Karpas-422 (cell line): ENCODE results near the gene PTPRJ. TPM values are rescaled to one million over a fixed set of nuclear protein-coding genes. Genes with fewer than 3 reads are reported as not detected.

Experiments used
- DNase-seq: peaks from one replicate; pipeline ENCODE4 v3.0.0-alpha.2; 2015
- H2AFZ ChIP-seq: fragments of 200-600 bp; sonication (generic); 2 replicates; pipeline ENCODE4 v1.6.1; 2014; ENCODE audit warnings: antibody characterized with exemption, low read length, mixed read lengths
- H3K27ac ChIP-seq: fragments of 200-600 bp; sonication (generic); 2 replicates; pipeline ENCODE4 v1.5.1; 2014; ENCODE audit warnings: mild to moderate bottlenecking, low read length, moderate library complexity
- H3K27me3 ChIP-seq: fragments of 200-600 bp; sonication (generic); 2 replicates; pipeline ENCODE4 v1.6.1; 2014; ENCODE audit warnings: low read length, mixed read lengths
- H3K36me3 ChIP-seq: fragments of 200-600 bp; sonication (generic); 2 replicates; pipeline ENCODE4 v1.6.1; 2014; ENCODE audit warnings: low read length, mixed read lengths; ENCODE audit not compliant: insufficient read depth
- H3K4me1 ChIP-seq: fragments of 200-600 bp; sonication (generic); 2 replicates; pipeline ENCODE4 v1.6.1; 2014; ENCODE audit warnings: mild to moderate bottlenecking, low read length, mixed read lengths
- H3K4me2 ChIP-seq: fragments of 200-600 bp; sonication (generic); 2 replicates; pipeline ENCODE4 v1.6.1; 2014; ENCODE audit warnings: low read length, low read depth, mild to moderate bottlenecking; ENCODE audit not compliant: poor library complexity, severe bottlenecking
- H3K4me3 ChIP-seq: fragments of 200-600 bp; sonication (generic); 2 replicates; pipeline ENCODE4 v1.5.1; 2014; ENCODE audit warnings: mild to moderate bottlenecking, antibody characterized with exemption, low read length, mixed read lengths
- H3K79me2 ChIP-seq: fragments of 200-600 bp; sonication (generic); 2 replicates; pipeline ENCODE4 v1.6.1; 2014; ENCODE audit warnings: mild to moderate bottlenecking, low read length, mixed read lengths
- H3K9ac ChIP-seq: fragments of 200-600 bp; sonication (generic); 2 replicates; pipeline ENCODE4 v1.6.0; 2014; ENCODE audit warnings: low read length
- H3K9me2 ChIP-seq: fragments of 200-600 bp; sonication (generic), shearing (Covaris generic); replicated peaks from 2 replicates; pipeline ENCODE4 v1.6.0; 2014; ENCODE audit warnings: mild to moderate bottlenecking, low read length, moderate library complexity; ENCODE audit not compliant: insufficient read depth
- H3K9me3 ChIP-seq: fragments of 300-700, 200-600 bp; sonication (generic); 2 replicates; pipeline ENCODE4 v1.6.1; 2014; ENCODE audit warnings: low read length, mixed read lengths
- H4K20me1 ChIP-seq: fragments of 200-600 bp; sonication (generic); 2 replicates; pipeline ENCODE4 v1.6.1; 2014; ENCODE audit warnings: mild to moderate bottlenecking, antibody characterized with exemption, low read length, low read depth; ENCODE audit not compliant: insufficient read depth
- total RNA-seq: library from RNA; depleted of rRNA; stranded (reverse); fragments of >200 nt; shearing (Covaris generic); gene quantifications from 2 replicates; pipeline ENCODE4 v1.2.3, GENCODE V29; 2014; ENCODE audit warnings: low replicate concordance

Gene PTPRJ
- total RNA-seq, 1 experiment from 2014 or later, result 132 TPM

DNA sequence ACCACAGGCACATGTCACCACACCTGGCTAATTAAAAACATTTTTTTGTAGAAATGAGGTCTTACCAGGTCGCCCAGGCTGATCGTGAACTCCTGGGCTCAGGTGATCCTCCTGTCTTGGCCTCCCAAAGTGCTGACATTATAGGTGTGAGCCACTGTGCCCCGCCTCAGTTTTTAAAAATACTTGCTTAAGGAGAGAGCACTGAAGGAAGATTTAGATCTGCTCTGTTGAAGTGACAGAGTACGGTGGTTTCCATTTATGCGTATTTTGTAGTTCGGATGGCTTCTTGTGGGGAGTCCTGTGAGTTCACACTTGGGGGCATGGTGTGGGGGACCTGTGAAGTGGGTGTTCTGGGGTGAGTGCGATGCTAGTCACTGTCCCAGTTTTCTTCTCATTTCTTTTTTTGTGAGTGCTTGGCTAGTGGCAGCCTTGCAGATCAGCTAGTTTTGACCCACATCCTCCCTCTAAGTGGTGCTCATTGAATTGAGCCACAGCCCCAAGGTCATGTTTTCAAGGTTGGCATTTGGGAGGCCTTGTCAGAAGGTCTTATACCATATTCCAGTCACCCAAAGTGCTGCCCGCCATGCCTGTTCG, 31.5 kb downstream of the PTPRJ start:
- H3K9me3 ChIP-seq, result no peaks in the 10 kb centered on the region
- no peak overlapping the region for H2AFZ ChIP-seq
- peaks cover 27% of the 10 kb centered on the region; the same call in 1 of the 2 replicates for H4K20me1 ChIP-seq
- H3K36me3 ChIP-seq, result peaks cover 6% of the 10 kb centered on the region; the same call in 1 of the 2 replicates
- H3K9me2 ChIP-seq, result no peaks in the 10 kb centered on the region
- no peaks in the 10 kb centered on the region for H3K27me3 ChIP-seq
- H3K4me3 ChIP-seq, result peak overlapping the region; percentile 31
- peaks cover 97% of the 10 kb centered on the region for H3K79me2 ChIP-seq
- DNase-seq, result no peak
- H3K9ac ChIP-seq, result peak overlapping the region; percentile 54
- H3K4me1 ChIP-seq, result peaks cover 93% of the 10 kb centered on the region
- H3K27ac ChIP-seq, result peak overlapping the region; percentile 99
- H3K4me2 ChIP-seq, result peak overlapping the region; percentile 75

DNA sequence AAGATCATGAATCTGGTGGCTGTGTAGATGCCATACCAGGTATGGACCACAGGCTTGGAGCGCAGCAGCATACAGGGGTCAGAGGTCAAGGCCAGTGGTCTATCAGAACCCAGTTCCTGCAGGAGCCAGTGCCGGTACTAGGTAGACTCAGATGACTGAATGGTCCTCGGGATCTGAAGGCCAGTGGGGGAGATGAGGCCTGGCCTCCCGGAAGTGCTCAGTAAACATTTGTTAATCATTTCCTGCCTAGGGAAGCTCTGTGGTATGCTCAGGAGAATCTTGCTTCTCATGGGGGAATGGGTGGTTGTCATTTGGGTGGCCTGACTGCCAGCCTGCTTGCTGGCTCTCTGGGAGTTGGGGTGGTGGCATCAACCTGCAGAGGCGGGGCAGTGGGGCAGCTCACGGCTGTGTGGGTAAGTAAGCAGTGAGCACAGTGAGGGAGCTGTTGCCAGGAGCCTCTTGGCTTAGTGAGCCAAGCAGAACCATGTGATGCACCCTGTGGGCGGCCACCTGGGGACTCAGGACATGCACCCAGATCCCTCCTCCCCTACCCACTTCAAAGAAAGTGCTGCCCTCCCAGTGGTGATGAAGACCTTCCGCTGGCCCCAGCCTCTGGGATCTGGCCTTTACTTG, 33.0 kb downstream of the PTPRJ start:
- Histone ChIP-seq H3K4me3 (peak overlapping the region; percentile 40), H3K9ac (peak overlapping the region; percentile 64), H3K4me2 (peak overlapping the region; percentile 75), H3K36me3 (no peaks in the 10 kb centered on the region), H4K20me1 (peaks cover 24% of the 10 kb centered on the region; the same call in 1 of the 2 replicates), H3K27ac (peak overlapping the region; percentile 99), H3K79me2 (peaks cover 97% of the 10 kb centered on the region), H3K9me3 (no peaks in the 10 kb centered on the region), H2AFZ (no peak overlapping the region), H3K27me3 (no peaks in the 10 kb centered on the region), H3K9me2 (no peaks in the 10 kb centered on the region), H3K4me1 (peaks cover 99% of the 10 kb centered on the region)
- peak; percentile 74 for DNase-seq

DNA sequence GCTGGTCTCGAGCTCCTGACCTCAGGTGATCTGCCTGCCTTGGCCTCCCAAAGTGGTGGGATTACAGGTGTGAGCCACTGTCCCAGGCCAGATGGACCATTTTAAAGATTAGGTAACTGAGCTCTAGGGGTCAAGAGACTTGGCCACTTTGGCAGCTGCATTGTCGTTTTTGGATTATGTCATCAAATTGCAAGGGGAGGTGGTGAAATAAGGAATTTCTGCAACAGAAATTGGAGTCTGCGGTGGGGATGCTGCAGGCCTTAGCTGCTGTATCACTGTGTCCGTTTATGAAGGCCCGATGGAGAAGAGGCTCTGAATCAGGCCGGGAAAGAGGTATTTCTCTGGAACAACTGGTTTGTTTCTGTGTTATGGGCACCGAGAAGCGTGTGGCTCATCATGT, 34.6 kb downstream of the PTPRJ start:
- Histone ChIP-seq H2AFZ (no peak overlapping the region), H3K27ac (peak overlapping the region; percentile 99), H3K9me2 (no peaks in the 10 kb centered on the region), H3K36me3 (no peaks in the 10 kb centered on the region), H3K4me1 (peaks cover 100% of the 10 kb centered on the region), H4K20me1 (peaks cover 24% of the 10 kb centered on the region; the same call in 1 of the 2 replicates), H3K4me2 (peak overlapping the region; percentile 75), H3K9me3 (no peaks in the 10 kb centered on the region), H3K9ac (peak overlapping the region; percentile 8), H3K79me2 (peaks cover 83% of the 10 kb centered on the region), H3K27me3 (no peaks in the 10 kb centered on the region), H3K4me3 (no peak overlapping the region)
- no peak for DNase-seq

DNA sequence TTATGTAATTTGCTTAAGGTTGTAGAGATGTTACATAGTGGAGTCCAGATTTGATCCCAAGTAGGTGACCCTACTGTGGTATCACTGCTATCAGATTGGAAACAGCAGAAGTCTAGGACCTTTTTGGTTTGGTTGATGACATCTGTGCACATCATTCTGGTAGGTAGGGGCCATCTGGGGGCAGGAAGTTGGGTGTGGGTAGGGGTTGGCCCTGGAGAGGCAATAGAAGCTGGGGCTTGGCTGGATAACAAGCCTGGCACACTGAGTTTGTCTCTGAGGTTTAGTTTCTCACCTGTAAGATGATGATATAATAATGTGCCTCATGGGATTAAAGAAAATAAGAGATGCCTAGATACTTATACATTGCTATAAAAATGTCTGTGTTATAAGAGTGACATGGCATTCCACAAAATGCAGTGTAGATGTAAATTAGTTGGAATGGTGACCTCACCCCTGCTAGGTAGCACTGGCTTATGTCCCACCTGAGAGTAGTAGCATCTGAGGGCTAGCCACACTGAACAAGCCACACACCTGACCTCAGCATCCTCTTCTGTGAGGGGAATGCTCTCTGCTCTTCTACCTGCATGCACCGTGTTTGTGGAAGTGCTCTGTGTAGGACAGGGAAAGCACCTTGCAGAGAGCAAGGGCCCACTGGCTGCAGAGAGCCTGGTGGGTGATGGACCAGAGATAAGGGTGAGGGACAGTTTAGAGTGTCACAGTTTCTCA, 36.9 kb downstream of the PTPRJ start:
- peak overlapping the region; percentile 62 for H3K4me3 ChIP-seq
- H3K9ac ChIP-seq, result peak overlapping the region; percentile 71
- no peaks in the 10 kb centered on the region for H3K9me3 ChIP-seq
- peaks cover 99% of the 10 kb centered on the region for H3K4me1 ChIP-seq
- H3K4me2 ChIP-seq, result peak overlapping the region; percentile 75
- H3K9me2 ChIP-seq, result no peaks in the 10 kb centered on the region
- H3K36me3 ChIP-seq, result 0 out of 2 replicates have a peak, but pooled peaks cover 2% of the 10 kb centered on the region
- peaks cover 78% of the 10 kb centered on the region for H3K79me2 ChIP-seq
- peaks cover 12% of the 10 kb centered on the region; the same call in 1 of the 2 replicates for H4K20me1 ChIP-seq
- H3K27me3 ChIP-seq, result no peaks in the 10 kb centered on the region
- DNase-seq, result no peak
- peak overlapping the region; percentile 99 for H3K27ac ChIP-seq
- no peak overlapping the region for H2AFZ ChIP-seq

DNA sequence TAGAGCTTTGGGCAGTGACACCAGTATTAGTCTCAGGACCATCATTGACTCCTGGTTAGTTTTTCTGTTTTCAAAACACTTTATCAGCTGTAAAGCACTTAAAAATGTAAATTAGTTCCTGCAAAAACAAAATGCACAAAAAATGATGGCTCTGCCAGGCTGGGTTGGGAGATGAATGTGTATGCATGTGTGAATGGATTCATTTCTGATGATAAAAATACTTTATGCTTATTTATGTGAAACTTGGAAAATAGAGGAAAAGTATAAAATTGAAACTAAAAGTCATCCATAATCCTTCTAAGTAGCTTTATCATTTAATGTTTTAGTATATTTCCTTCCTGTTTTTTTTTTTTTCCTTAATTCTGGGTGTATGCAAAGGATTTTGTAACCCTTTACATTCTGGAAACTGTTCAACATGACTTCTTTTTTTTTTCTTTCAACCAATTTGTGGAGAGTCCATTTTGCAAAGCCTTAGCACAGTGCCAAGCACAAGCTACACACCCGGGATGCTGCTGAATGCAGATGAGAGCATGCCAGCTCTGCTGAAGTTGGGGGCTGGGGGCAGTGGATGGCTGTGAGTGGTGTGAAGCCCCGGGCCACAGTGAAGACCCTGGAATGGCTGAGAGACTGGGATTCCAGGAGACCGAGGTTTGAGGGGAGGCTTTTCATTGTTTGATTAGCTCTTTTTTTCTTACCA, 37.6 kb downstream of the PTPRJ start:
- peak overlapping the region; percentile 99 for H3K27ac ChIP-seq
- H3K36me3 ChIP-seq, result 0 out of 2 replicates have a peak, but pooled peaks cover 2% of the 10 kb centered on the region
- no peaks in the 10 kb centered on the region for H3K9me2 ChIP-seq
- peaks cover 99% of the 10 kb centered on the region for H3K4me1 ChIP-seq
- peaks cover 7% of the 10 kb centered on the region; the same call in 1 of the 2 replicates for H4K20me1 ChIP-seq
- H2AFZ ChIP-seq, result no peak overlapping the region
- peak overlapping the region; percentile 75 for H3K4me2 ChIP-seq
- H3K4me3 ChIP-seq, result peak overlapping the region; percentile 62
- H3K27me3 ChIP-seq, result no peaks in the 10 kb centered on the region
- DNase-seq, result peak; percentile 62
- peak overlapping the region; percentile 71 for H3K9ac ChIP-seq
- H3K9me3 ChIP-seq, result no peaks in the 10 kb centered on the region
- H3K79me2 ChIP-seq, result peaks cover 76% of the 10 kb centered on the region

DNA sequence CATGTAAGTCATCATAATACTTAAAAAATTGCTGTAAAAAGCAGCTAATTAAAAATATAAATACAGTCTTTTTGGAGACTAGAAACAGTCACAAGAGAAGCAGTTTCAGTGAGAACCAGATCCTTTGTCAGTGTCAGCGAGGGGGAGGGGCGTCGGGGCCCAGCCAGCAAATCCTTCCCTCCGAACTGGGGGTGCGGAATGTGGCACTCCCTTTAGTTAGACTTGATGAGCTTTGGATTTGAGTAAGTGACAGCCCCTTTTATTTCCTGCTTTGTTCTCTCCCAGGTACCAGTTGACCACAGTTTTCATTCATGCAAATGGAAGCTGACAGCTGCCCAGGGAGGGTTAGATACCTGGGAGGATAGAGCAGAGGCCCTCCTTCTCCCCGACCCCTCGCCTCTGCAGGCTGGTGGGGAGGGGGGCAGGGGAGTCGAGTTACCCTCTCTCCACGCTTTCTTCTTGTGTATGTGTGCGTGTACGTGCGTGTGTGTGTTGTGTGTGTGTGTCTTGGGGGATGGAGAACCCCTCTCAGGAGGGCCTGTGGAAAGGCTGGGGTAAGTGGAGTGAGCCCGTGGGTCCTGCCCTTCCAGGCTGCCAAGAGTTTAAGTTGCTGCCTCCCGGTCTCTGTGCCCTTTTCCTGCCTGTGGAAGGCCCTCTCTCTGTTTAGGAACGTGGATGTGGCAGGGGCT, 38.3 kb downstream of the PTPRJ start:
- Histone ChIP-seq H3K36me3 (0 out of 2 replicates have a peak, but pooled peaks cover 2% of the 10 kb centered on the region), H3K4me2 (peak overlapping the region; percentile 75), H3K9me2 (no peaks in the 10 kb centered on the region), H4K20me1 (peaks cover 7% of the 10 kb centered on the region; the same call in 1 of the 2 replicates), H3K4me3 (peak overlapping the region; percentile 62), H2AFZ (no peak overlapping the region), H3K27ac (peak overlapping the region; percentile 99), H3K79me2 (peaks cover 75% of the 10 kb centered on the region), H3K4me1 (peaks cover 99% of the 10 kb centered on the region), H3K9me3 (no peaks in the 10 kb centered on the region), H3K9ac (peak overlapping the region; percentile 71), H3K27me3 (no peaks in the 10 kb centered on the region)
- DNase-seq, result peak; percentile 87

DNA sequence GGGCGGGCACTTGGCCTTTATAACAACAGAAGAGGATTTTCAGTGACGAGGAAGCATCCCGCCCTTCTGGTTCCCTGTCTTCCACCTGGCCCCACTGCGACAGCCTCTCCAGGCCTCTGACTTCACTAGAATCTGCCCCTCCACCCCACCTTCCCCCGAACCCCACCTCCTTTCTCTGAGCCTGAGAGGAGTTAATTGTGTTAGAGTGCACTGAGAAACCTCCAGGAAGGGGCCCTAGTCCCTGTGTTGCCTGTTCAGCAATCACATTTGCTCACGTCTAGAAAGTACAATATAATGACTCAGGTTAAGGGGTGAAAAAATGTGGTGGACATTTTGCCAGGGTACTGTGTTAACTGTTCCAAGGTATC, 38.8 kb downstream of the PTPRJ start:
- H3K36me3 ChIP-seq, result 0 out of 2 replicates have a peak, but pooled peaks cover 6% of the 10 kb centered on the region
- H3K9me3 ChIP-seq, result no peaks in the 10 kb centered on the region
- DNase-seq, result peak; percentile 87
- peaks cover 99% of the 10 kb centered on the region for H3K4me1 ChIP-seq
- peaks cover 3% of the 10 kb centered on the region; the same call in 1 of the 2 replicates for H4K20me1 ChIP-seq
- peak overlapping the region; percentile 71 for H3K9ac ChIP-seq
- no peak overlapping the region for H2AFZ ChIP-seq
- peak overlapping the region; percentile 62 for H3K4me3 ChIP-seq
- peaks cover 75% of the 10 kb centered on the region for H3K79me2 ChIP-seq
- H3K4me2 ChIP-seq, result peak overlapping the region; percentile 75
- H3K27me3 ChIP-seq, result no peaks in the 10 kb centered on the region
- H3K27ac ChIP-seq, result peak overlapping the region; percentile 99
- no peaks in the 10 kb centered on the region for H3K9me2 ChIP-seq
